ENCODE data around the gene HCRTR1. TPM values are rescaled to one million over a fixed set of nuclear protein-coding genes. Genes with fewer than 3 reads are reported as not detected.

The HCRTR1 gene
- total and polyA plus RNA-seq, 2 of the 8 experiments (the other 6 are each of a cell fraction or from before 2014, with no cell fraction given), result 0.35 to 0.39 TPM

DNA sequence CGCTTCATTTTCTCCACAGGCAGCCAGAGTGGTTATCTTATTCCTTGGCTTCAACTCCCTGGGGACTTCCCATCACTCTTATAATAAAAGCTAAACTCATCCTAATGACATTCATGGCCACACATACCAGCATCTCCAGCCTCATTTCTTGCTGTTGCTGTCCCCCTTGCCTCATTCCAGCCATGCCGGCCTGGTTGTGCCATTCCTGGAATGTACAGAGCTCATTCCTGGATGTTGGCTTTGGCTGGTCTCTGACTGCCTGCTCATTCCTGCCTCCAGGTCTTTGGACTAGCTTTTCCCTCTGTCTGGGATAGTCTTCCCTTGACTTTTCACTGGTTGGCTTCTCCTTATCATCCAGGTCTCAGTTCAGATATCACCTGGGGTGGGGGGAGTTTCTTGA lies 29.6 kb downstream of the HCRTR1 start (continued):
- TF ChIP-seq, protein P1, sequence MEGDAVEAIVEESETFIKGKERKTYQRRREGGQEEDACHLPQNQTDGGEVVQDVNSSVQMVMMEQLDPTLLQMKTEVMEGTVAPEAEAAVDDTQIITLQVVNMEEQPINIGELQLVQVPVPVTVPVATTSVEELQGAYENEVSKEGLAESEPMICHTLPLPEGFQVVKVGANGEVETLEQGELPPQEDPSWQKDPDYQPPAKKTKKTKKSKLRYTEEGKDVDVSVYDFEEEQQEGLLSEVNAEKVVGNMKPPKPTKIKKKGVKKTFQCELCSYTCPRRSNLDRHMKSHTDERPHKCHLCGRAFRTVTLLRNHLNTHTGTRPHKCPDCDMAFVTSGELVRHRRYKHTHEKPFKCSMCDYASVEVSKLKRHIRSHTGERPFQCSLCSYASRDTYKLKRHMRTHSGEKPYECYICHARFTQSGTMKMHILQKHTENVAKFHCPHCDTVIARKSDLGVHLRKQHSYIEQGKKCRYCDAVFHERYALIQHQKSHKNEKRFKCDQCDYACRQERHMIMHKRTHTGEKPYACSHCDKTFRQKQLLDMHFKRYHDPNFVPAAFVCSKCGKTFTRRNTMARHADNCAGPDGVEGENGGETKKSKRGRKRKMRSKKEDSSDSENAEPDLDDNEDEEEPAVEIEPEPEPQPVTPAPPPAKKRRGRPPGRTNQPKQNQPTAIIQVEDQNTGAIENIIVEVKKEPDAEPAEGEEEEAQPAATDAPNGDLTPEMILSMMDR (IDR thresholded peaks at IDR 0.05; ENCODE audit: control extremely low read depth in 1 of 3, insufficient read depth in 1 of 3, low read depth in 1 of 3, low read length in 3 of 3), result no peak
- TF ChIP-seq, protein P2, sequence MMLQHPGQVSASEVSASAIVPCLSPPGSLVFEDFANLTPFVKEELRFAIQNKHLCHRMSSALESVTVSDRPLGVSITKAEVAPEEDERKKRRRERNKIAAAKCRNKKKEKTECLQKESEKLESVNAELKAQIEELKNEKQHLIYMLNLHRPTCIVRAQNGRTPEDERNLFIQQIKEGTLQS (IDR thresholded peaks at IDR 0.05; ENCODE audit: insufficient read depth, low read depth, low read length), result no peak
- no peak for TF ChIP-seq EZH2 (IDR thresholded peaks at IDR 0.05; ENCODE audit: low read depth, low read length, severe bottlenecking)
- TF ChIP-seq JUN (IDR thresholded peaks at IDR 0.05; ENCODE audit: low read depth, low read length), result no peak
